GM10266 (cell line): ENCODE data around the gene TIMM29.

ENCODE experiments used
- DNase-seq: peaks from one replicate; pipeline ENCODE4 v3.0.0; 2012; ENCODE audit errors: extremely low spot score
- CTCF ChIP-seq: IDR thresholded peaks from 2 replicates; pipeline ENCODE4 v1.5.1; 2012; ENCODE audit warnings: mild to moderate bottlenecking, low read depth; ENCODE audit not compliant: control insufficient read depth, insufficient read depth; ENCODE audit errors: missing control alignments

TIMM29 gene

DNA sequence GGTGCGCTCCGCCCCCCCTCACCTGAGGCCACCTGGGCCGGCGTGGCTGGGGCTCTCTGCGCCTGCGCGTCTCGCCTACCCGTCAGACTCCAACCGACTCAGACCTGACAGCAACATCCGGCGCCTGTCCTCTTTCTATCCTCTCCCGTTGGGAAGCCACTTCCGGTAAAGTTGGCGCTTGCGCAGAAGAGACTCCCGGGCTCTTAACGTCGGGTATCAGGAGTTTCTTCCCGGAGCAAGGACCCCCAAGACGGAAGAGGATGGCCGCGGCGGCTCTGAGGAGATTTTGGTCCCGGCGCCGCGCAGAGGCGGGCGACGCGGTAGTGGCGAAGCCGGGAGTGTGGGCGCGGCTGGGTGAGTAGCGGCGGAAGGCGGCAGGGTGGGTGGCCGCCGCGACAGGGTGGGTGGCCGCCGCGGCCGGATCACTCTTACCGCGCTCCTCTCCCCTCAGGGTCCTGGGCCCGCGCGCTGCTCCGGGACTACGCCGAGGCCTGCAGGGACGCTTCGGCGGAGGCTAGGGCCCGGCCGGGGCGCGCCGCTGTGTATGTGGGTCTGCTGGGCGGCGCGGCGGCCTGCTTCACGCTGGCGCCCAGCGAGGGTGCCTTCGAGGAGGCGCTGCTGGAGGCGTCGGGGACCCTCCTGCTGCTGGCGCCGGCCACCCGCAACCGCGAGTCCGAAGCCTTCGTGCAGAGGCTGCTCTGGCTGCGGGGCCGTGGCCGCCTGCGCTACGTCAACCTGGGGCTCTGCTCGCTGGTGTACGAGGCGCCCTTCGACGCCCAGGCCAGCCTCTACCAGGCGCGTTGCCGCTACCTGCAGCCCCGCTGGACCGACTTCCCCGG is at the start of gene TIMM29, which contains the start of gene YIPF2:
TIMM29 (plus strand) TSS at position 249 of the 839 bp plus-strand sequence; CDS start at position 261, 12 bp downstream.
YIPF2 (minus strand) TSS at position 77 of the 839 bp plus-strand sequence. CDS start 229 bp downstream, outside the sequence.
- no peak for TF ChIP-seq CTCF
- DNase-seq, result peak; percentile 99

GRCh38 chr19:10881403-10882107 is 47.1 kb upstream of the TIMM29 start:
- DNase-seq, result no peak

DNA sequence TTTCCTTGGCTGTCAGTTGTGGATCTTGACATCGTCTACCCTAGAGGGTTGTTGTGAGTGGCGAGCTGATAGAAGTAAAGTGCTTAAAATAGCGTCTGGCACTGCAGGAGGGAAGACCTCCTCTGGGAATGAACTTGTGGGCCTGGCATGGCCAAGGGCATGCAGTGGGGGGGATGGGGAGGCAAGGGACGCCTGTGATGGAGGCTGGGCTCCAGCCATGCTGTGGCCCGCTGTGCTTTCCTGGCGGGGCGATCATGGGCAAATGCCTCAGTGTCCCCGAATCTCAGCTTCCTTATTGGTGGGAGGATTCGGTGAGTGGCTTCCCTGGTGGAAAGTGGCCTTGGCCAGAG is 46.5 kb upstream of the TIMM29 start:
- no peak for DNase-seq
- TF ChIP-seq CTCF, result no peak

More at GRCh38 chr19:10881403-10882107, 47.1 kb upstream of the TIMM29 start:
- TF ChIP-seq CTCF, result no peak

DNA sequence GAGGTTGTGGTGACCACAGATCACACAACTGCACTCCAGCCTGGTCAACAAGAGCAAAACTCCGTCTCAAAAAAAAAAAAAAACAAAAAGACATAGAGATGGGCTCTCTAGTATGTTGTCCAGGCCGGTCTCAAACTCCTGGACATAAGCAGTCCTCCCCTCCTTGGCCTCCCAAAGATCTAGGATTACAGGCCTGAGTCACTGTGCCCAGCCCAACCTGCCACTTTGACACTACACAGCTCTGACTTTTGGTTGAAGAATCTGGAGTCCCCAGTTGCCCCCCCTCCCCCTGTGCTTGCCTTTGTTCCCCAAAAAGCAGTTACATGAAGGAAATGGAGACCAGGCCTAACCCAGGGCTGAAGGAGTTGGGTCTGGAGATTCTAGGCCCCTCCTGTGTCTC is 44.3 kb upstream of the TIMM29 start:
- TF ChIP-seq CTCF, result no peak
- DNase-seq, result no peak

DNA sequence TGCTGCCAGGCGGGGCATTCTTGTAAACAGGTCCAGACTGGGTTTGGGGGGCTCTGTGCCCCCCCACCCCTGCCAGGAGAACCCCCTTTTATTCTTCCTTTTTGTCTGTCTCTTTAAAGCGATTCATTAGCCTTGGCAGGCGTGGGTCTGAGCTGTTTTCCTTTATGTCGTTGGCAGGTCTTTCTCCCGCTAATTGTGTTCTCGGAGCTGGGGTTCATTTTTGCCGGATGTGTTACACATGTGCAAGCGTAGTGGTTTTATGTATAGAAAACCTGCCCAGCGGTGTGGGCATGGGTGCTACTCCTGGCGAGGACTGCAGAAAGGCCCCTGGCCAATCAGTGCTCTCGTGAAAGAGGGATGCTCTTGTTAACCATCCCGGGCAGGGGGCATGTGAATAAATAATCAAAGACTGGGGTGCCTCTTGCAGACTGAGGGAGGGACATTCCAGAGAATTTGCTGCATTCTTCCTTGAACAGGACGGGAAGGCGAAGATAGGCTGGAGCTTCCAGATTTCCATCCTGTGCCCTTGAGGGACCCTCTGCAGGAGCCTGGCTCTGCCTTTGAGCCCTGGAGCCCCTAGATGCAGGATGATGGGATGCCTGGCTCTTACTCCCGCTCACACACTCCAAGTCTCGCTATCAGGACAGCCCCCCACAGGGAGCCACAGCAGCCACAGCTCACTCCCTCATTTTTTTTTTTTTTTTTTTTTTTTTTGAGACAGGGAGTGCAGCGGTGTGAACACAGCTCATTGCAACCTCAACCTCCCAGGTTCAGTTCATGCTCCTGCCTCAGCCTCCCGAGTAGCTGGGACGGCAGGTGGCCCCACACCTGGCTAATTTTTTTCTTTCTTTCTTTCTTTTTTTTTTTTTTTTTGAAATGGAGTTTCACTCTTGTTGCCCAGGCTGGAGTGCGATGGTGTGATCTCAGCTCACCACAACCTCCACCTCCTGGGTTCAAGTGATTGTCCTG is 43.1 kb upstream of the TIMM29 start:
- TF ChIP-seq CTCF, result no peak
- DNase-seq, result no peak

GRCh38 chr19:10887616-10888367 is 40.8 kb upstream of the TIMM29 start:
- no peak for DNase-seq

More at GRCh38 chr19:10887616-10888367, 40.8 kb upstream of the TIMM29 start:
- TF ChIP-seq CTCF, result no peak
